Activated T-cell treated with anti-CD3 and anti-CD28 coated beads, Interleukin-2, amount 50 U/mL, for 4 hours (primary cell): ENCODE data around the gene SPANXC. TPM values are rescaled to one million over a fixed set of nuclear protein-coding genes. Genes with fewer than 3 reads are reported as not detected.
"Not testable (repeated sequence)": the region's sequence is repeated elsewhere in the genome, so short reads cannot be mapped to it uniquely, and the experiment has no call there.

Experiments used
- ATAC-seq, 2 donors: fragments of 200-7000 bp; cut with Tn5 transposase; one replicate each; pipeline ENCODE4 v1.10.0; 2021
- DNase-seq: peaks from one replicate; pipeline ENCODE4 v3.0.0-alpha.2; 2020
- H3K27me3 Mint-ChIP-seq: one replicate; pipeline ENCODE4 v1.8.0; 2021; ENCODE audit warnings: low read depth, mixed read lengths
- H3K36me3 Mint-ChIP-seq: one replicate; pipeline ENCODE4 v1.8.0; 2022; ENCODE audit warnings: mixed read lengths; ENCODE audit not compliant: insufficient read depth
- H3K4me1 Mint-ChIP-seq: one replicate; pipeline ENCODE4 v1.8.0; 2021; ENCODE audit warnings: low read depth, mixed read lengths
- H3K4me3 Mint-ChIP-seq: one replicate; pipeline ENCODE4 v1.8.0; 2021; ENCODE audit warnings: mild to moderate bottlenecking, moderate library complexity, mixed read lengths
- H3K9me3 Mint-ChIP-seq: one replicate; pipeline ENCODE4 v1.8.0; 2021; ENCODE audit warnings: mixed read lengths
- total RNA-seq, 3 donors: library from RNA; stranded (reverse); gene quantifications; one replicate each; pipeline ENCODE4 v1.2.1, GENCODE V29; 2021

The SPANXC gene, protein sequence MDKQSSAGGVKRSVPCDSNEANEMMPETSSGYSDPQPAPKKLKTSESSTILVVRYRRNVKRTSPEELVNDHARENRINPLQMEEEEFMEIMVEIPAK
- not detected for total RNA-seq

DNA sequence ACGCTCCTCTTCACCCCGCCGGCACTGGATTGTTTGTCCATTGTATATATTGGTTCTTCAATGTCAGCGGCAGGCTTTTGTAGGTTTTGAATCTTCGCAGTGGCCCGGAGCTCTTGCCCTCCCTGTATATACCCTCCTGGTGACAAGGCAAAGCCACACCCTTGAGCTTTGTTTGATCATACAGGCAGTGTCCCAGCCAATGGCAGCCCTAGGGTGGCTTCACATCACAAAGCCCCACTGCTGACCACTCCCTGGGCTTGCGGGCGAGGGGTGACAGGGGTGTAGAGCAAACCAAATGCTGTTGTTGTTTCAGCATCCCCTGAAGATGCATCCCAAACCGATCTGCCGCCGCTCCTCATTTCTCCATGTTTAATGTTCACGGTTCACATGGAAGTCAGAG, at the start of gene SPANXC:
TSS of gene SPANXC (minus strand) at position 101 of the 400 bp plus-strand sequence. CDS start at position 41, 60 bp downstream.
- H3K4me1 Mint-ChIP-seq, H3K27me3 Mint-ChIP-seq, H3K9me3 Mint-ChIP-seq, ATAC-seq, H3K4me3 Mint-ChIP-seq, DNase-seq, H3K36me3 Mint-ChIP-seq: not testable (repeated sequence)

DNA sequence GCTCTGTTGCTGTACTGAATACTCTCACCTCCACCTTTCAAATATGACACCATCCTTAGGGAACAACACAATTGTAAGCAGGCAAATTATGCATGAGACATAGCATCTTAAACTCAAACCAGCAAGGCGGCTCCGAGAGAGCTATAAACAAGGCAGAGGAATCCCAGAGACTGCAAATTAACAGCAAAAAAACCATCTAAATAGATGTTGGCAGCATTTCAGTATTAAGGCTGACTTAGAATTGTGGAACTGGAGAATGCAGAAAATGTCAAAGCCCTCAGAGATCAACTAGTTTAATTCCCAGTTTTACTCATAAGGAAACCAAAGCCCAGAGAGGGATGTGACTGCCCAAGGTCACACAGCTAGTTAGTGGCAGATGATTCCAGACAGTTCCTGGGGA, 37.2 kb upstream of the SPANXC start:
- no peaks in the 10 kb centered on the region for H3K4me1 Mint-ChIP-seq
- H3K36me3 Mint-ChIP-seq: no peaks in the 10 kb centered on the region
- H3K9me3 Mint-ChIP-seq: no peaks in the 10 kb centered on the region
- no peak overlapping the region for H3K4me3 Mint-ChIP-seq
- no peak for ATAC-seq
- no peaks in the 10 kb centered on the region for H3K27me3 Mint-ChIP-seq
- no peak for DNase-seq

DNA sequence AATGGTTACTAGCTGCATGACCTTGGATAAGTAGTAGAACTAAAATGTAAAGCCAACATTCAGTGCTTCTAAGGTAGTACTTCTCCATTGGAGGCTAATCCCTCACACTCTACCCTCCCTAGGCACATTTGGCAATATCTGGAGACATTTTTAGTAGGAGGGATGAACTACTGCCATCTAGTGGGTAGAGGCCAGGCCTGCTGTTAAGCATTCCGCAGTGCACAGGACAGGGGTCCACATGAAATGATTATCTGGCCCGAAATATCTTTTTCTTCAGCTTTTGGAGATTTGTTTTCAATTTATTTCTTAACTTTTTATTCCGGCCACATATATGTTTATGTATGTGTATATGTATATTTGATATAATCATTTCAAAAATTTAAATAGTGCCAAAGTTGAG, 36.0 kb upstream of the SPANXC start:
- H3K4me3 Mint-ChIP-seq: no peak overlapping the region
- H3K9me3 Mint-ChIP-seq: no peaks in the 10 kb centered on the region
- no peaks in the 10 kb centered on the region for H3K36me3 Mint-ChIP-seq
- ATAC-seq (no peak), DNase-seq (no peak)
- H3K4me1 Mint-ChIP-seq: no peaks in the 10 kb centered on the region
- no peaks in the 10 kb centered on the region for H3K27me3 Mint-ChIP-seq

DNA sequence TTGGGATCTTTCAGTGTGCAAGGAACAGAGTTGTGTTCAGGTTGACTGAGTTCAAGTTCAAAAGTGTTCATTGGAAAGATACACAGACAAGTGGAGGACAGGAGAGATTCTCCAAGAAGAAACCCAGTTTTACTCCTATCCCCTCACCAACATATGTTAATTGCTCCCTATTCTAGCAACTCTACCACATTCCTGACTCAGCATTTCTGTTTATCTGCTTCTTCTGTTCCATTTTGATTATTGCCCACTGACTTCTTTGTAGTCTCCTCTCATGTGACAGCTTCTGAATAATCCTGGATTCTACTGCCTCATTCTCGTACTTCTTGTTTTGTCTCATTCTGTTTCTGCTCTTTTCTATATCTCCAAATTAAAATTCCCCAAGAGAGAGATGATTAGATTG, 15.8 kb upstream of the SPANXC start:
- Mint-ChIP-seq H3K27me3 (no peaks in the 10 kb centered on the region), H3K9me3 (peaks cover 12% of the 10 kb centered on the region), H3K4me3 (no peak overlapping the region), H3K4me1 (no peaks in the 10 kb centered on the region), H3K36me3 (no peaks in the 10 kb centered on the region)
- no peak for ATAC-seq
- no peak for DNase-seq

DNA sequence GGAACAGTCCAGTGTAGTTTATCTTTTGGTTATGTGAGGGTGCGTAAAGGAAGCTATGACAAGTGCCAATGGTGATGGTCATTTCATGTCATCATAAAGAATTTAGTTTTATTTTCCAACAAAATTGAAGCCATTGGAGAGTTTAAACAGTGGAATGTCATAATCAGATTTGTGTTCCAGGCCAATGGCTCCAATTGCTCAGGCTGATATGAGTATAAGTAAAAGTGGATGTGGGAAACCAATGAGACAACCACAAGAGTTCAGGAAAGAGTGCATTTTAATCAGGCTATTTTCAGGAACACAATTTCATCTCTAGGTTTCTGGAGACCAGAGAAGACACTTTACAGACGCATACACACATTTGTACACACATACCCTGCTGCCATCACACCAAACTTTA, 20.7 kb downstream of the SPANXC start:
- Mint-ChIP-seq H3K9me3 (peaks cover 3% of the 10 kb centered on the region), H3K4me1 (no peaks in the 10 kb centered on the region), H3K4me3 (no peak overlapping the region), H3K27me3 (no peaks in the 10 kb centered on the region), H3K36me3 (no peaks in the 10 kb centered on the region)
- DNase-seq (no peak), ATAC-seq (no peak)

DNA sequence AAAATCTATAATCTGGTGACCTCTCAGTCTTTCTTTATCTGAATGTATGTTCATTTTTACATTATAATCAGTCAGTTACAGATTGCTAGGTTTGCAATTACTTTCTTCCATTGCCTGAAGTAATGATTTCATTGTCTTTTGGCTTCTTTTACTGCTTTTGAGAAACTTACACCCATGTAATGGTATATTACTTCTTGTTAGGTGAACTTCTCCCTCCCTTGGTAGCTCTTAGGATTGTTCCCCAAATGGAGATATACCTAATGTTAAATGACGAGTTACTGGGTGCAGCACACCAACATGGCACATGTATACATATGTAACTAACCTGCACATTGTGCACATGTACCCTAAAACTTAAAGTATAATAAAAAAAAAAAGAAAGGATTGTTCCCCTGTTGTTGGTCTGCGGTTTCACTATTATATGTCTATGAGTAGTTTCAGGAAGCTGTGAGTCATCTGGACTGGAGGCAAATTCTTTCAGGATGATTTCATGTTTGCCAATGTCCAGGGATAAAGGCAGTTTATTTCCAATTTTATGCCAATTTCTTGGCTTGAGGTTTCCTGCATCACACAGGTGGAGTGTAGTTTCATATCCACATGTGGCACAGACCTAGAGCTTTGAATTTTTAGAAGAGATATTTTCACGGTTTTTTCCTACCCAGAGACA, 21.8 kb downstream of the SPANXC start:
- ATAC-seq (no peak), DNase-seq (no peak)
- Mint-ChIP-seq H3K4me3 (no peak overlapping the region), H3K4me1 (no peaks in the 10 kb centered on the region), H3K36me3 (no peaks in the 10 kb centered on the region), H3K9me3 (peaks cover 3% of the 10 kb centered on the region), H3K27me3 (no peaks in the 10 kb centered on the region)

DNA sequence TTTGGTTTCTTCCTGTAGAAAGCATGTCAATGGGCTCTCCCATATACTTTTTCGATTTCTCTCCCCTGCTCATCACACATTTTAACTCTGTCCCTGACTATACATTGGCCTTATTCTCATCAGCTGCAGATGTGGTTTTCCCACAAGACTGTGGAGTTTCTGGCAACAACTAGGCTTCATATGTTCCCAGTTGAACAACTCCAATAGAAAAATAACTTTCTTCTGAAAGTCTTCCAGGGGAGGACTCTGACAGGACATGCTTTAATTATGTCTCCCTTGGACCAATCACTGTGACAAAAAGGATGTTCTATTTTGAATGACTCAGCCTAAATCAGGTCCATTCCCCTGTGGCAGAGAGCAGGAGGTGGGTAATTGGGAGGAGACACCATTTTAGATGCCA, 28.1 kb downstream of the SPANXC start:
- Mint-ChIP-seq H3K36me3 (no peaks in the 10 kb centered on the region), H3K9me3 (peaks cover 3% of the 10 kb centered on the region), H3K27me3 (no peaks in the 10 kb centered on the region), H3K4me3 (no peak overlapping the region), H3K4me1 (no peaks in the 10 kb centered on the region)
- ATAC-seq (no peak), DNase-seq (no peak)

DNA sequence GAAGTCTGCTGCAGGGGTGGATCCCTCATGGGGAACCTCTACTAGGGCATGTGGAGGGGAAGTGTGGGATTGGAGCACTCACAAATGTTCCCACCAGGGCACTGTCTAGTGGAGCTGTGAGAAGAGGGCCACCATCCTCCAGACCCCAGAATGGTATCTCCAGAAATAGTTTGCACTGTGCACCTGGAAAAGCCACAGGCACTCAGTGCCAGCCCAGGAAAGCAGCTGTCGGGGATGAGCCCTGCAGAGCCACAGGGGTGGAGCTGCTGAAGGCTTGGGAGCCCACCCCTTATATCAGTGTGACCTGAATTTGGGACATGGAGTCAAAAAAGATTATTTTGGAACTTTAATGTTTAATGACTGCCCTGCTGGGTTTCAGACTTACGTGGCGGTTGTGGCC, 40.4 kb downstream of the SPANXC start:
- no peak overlapping the region for H3K4me3 Mint-ChIP-seq
- no peaks in the 10 kb centered on the region for H3K9me3 Mint-ChIP-seq
- H3K27me3 Mint-ChIP-seq: no peaks in the 10 kb centered on the region
- ATAC-seq: no peak
- no peaks in the 10 kb centered on the region for H3K36me3 Mint-ChIP-seq
- H3K4me1 Mint-ChIP-seq: no peaks in the 10 kb centered on the region
- no peak for DNase-seq

Other genes with a start within 250 kb of the SPANXC start
- not detected for gene SPANXB1, start 239.9 kb downstream of the SPANXC start, total RNA-seq
- gene LDOC1, start 65.4 kb downstream of the SPANXC start, total RNA-seq: 1 to 10 TPM; 4.6 to 7.4 (median 5.8) TPM